T-helper 1 cell treated with Interleukin-12 subunit alpha and Interleukin-12 subunit beta and Interleukin-4 antibody, amounts not matched to agents 30 ng/mL and 1 ng/mL, for 36 hours (primary cell): Measurements from ENCODE around the gene CLN6. TPM values are rescaled to one million over a fixed set of nuclear protein-coding genes. Genes with fewer than 3 reads are reported as not detected.

ENCODE experiments used
- total RNA-seq: library from RNA; stranded (reverse); gene quantifications from 2 replicates; pipeline ENCODE4 v1.2.3, GENCODE V29; 2022

Gene CLN6
- total RNA-seq, 1 donor from 2014 or later = 69.1 TPM

Other genes starting within 250 kb of the CLN6 start
- gene PIAS1, start 175.4 kb downstream of the CLN6 start, total RNA-seq = 42.1 and 42.8 TPM in 2 replicates
- 15.9 and 16.3 TPM in 2 replicates for gene CALML4, start 24.4 kb downstream of the CLN6 start, total RNA-seq
- 50.9 and 51.8 TPM in 2 replicates for gene FEM1B, start 48.0 kb upstream of the CLN6 start, total RNA-seq
- gene ITGA11, start 202.4 kb upstream of the CLN6 start, total RNA-seq = 0.90 and 1.7 TPM in 2 replicates